GM18517 (cell line): ENCODE results near the gene COA3.

ENCODE experiments used
- ATAC-seq: cut with Tn5 transposase; IDR thresholded peaks from one replicate; pipeline ENCODE4 v1.9.1; 2021; ENCODE audit warnings: mild to moderate bottlenecking, moderate library complexity; ENCODE audit not compliant: unreplicated experiment

The COA3 gene

DNA sequence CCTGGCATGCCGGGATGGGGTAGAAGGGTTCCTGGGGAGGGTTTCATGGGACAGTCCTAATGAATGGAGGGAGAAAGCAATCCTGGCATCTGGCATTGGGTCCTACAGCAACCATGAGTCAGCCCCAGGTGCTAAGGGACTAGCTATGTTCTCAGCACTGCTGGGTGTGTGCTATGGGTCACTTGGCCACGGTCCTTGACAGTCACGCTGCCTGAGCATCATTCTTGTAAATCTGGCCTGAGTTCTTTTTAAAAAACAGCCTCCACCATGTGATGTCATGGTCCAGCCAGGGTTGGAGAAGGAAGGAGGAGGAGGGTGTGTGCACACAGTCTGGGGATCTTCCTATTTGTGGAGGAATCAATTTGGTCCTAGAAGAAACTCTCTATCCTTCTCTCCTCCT, 43.7 kb downstream of the COA3 start:
- ATAC-seq, result no peak

DNA sequence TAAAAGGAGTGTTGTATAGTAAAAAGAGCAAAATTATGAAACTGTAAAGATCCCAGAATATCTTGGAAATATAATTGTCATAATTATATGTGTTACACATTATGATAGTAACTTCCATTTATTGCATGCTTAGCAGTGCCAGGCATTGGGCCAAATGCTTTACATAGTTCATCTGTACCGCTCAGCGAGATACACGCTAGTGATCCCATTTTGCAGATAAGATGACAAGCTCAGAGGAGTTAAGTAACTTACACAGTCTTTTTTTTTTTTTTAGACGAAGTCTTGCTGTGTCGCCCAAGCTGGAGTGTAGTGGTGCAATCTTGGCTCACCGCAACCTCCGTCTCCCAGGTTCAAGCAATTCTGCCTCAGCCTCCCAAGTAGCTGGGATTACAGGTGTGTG, 46.9 kb downstream of the COA3 start:
- no peak for ATAC-seq

DNA sequence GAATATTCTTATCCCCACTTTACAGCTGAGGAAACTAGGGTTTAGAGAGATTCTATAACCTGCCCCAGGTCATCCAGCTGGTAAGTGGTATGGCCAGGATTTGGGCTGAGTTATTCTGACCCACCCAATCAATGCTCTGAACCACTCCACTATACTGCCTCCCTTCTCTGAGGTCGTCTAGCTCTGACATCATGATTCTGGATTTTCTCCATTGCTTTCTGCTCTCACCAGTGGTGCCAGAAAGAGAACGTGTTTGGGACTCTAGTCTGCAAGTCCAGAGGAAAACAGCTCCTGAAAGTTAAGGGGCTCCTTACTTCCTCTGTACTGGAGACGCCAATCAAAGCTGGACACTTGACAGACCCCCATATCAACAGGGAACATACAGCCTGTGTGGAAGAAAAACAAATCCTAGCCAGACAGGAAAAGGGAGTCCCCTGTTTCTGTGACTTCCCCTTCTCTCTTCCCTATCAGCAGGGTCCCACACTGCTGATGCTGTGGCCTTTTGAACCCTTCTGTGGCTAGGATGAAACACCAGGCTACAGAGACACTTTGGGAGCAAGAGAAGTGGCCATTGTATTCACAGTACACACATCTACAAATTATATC, 47.7 kb downstream of the COA3 start:
- ATAC-seq, result no peak

DNA sequence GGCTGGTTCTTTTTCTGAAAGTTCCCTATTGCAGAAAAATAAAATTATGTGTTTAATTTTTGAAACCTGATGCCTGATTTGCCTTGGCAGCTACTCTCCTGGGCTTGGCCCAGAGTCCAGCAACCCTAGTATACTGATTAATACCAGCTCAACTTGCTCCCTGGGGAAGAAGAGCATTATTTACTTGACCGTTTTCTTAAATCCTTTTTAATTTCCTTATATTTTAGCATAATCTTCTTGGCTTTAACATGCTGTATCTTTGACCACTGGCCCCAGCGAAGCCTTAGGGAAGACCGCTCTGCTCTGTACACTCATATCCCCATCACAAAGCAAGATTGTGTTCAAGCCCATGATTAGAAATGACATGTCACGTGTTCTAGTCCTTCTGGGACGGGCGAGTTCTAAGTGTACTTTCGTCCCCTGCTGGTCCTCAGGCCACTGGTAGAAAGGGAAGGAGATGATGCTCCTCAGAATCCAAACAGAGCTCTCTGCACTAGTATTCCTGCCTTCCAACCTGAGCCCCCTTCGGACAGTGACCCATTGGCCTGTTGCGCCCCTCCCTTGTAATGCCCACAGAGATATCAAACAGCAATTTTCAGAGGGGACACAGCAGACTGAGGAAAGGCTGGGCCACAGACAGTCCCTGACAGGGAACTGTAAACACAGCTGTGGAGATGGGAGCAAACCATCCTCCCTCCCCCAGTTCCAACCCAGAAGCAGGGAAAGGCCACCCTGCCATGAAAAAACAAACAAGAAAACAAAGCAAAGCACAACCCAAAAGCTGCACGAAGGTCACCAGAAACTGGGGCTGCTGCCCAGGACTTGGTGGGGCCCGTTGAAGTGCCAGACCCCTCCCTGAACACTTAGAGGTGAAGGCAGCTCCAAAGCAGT, 49.4 kb downstream of the COA3 start:
- no peak for ATAC-seq

DNA sequence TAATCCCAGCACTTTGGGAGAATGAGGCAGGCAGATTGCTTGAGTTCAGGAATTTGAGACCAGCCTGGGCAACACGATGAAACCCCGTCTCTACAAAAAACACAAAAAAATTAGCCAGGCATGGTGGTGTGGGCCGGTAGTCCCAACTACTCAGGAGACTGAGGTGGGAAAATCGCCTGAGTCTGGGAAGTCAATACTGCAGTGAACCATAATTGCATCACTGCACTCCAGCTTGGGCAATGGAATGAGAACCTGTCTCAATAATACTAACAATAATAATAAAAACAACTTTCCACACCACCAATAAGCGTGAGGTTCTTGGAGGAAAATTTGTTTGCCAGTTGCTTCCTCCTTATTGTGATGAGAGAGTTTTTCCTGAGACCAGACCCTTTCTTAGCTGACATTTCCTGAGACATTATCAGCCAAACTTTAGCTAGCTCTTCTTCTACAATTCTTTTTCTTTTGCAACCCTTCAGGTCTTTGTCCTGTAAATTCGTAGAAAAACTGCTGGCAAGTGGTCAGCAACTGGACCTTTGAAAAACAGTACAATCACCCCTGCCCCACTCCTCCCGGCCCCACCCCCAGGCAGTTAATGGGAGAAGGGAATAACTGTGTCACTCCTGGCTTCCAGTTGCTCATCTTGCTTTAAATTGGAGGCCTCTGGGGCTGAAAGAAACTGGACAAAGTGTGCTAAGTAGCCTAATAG, 50.1 kb downstream of the COA3 start:
- ATAC-seq, result no peak
